Measurements from ENCODE around the gene ZNF32. TPM values are rescaled to one million over a fixed set of nuclear protein-coding genes. Genes with fewer than 3 reads are reported as not detected.

Gene ZNF32, protein sequence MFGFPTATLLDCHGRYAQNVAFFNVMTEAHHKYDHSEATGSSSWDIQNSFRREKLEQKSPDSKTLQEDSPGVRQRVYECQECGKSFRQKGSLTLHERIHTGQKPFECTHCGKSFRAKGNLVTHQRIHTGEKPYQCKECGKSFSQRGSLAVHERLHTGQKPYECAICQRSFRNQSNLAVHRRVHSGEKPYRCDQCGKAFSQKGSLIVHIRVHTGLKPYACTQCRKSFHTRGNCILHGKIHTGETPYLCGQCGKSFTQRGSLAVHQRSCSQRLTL
- 10 to 100 TPM; 53.1 to 74.3 (median 54.4) TPM for total RNA-seq

DNA sequence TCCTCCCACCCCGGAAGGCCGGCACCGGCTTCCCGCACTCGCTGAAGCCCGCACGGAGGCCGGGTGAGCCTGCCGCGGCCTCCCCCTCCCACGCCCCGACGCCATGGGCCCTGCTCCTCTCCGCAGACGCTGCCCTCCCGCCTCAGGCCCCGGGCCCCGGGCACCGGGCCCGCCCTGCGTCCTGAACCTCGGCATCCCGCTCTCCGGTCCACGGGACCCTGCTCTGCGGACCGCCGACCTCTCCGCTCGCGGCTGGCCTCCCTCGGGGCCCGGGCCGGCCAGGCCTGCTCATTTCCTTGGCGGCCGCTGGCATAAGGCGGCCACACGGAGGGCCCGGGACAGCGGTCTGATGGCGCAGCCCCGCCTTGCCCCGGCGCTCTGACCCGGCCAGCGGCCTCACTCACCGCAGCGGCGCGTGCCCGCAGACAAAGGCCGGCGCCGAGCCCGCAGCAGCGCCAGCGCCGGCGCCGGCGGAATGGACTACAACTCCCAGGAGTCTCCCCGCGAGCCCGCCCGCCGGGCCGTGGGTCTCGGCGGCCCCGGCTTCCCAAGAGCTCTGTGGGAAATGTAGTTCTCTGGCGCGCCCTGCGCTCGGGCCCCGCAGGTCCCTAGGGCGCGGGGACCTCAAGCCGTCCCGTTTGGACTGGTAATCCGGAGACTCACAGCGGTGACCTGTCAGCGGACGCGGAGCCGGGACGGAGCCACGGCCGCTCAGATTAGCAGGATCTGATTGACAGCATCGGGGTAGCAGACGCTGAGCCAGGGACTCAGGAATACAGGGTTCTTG lies at the start of gene ZNF32:
Gene ZNF32, minus strand, starts transcription at position 484 of the 787 bp plus-strand sequence. CDS start 2,748 bp downstream, outside the sequence.
- peaks cover 33 to 35% of the 10 kb centered on the region in 2 donors for H3K9me3 ChIP-seq
- intact Hi-C loops (cut with DNase I; ENCODE audit: low total_unique reads), result no loop called here
- H3K27me3 ChIP-seq, result no peaks in the 10 kb centered on the region
- DNase-seq (ENCODE audit: low spot score in 2 of 2), result peak; percentile 66 to 71
- H3K4me1 ChIP-seq, result no peaks in the 10 kb centered on the region
- no peak for TF ChIP-seq POLR2A (IDR thresholded peaks at IDR 0.05)
- peak in 1 of 3 donors; percentile 24 for TF ChIP-seq POLR2AphosphoS5 (IDR thresholded peaks at IDR 0.05)
- peak within 1 kb of the TSS; percentile 87 to 92 for H3K27ac ChIP-seq
- peak within 1 kb of the TSS; percentile 76 to 95 (median 84) for H3K4me3 ChIP-seq
- peaks cover 23% of the 10 kb centered on the region for H3K36me3 ChIP-seq

DNA sequence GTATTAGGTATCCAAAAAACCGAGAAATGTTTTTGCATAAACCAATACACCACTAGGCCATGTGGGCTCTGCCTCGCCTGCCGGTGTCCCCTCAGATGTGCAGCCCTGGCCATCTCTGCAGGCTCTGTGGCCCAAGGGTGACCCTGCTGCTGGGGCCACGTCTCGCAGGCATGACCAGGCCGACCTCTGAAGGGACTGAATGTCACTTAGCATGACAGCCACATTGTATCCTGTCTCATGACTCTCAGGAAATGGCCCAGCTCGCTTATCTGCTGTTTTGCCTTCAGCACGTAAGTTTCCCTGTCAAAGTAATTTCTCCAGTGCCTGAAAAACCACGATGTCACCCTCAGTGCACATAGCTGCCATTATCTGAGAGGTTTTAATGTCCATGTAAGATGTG lies 49.5 kb upstream of the ZNF32 start:
- TF ChIP-seq, protein P1, sequence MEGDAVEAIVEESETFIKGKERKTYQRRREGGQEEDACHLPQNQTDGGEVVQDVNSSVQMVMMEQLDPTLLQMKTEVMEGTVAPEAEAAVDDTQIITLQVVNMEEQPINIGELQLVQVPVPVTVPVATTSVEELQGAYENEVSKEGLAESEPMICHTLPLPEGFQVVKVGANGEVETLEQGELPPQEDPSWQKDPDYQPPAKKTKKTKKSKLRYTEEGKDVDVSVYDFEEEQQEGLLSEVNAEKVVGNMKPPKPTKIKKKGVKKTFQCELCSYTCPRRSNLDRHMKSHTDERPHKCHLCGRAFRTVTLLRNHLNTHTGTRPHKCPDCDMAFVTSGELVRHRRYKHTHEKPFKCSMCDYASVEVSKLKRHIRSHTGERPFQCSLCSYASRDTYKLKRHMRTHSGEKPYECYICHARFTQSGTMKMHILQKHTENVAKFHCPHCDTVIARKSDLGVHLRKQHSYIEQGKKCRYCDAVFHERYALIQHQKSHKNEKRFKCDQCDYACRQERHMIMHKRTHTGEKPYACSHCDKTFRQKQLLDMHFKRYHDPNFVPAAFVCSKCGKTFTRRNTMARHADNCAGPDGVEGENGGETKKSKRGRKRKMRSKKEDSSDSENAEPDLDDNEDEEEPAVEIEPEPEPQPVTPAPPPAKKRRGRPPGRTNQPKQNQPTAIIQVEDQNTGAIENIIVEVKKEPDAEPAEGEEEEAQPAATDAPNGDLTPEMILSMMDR (IDR thresholded peaks at IDR 0.05), result no peak
- TF ChIP-seq POLR2AphosphoS5 (IDR thresholded peaks at IDR 0.05) (no peak), POLR2A (IDR thresholded peaks at IDR 0.05) (no peak)
- intact Hi-C loops (cut with DNase I; ENCODE audit: low total_unique reads), result no loop called here
- DNase-seq (ENCODE audit: low spot score in 2 of 2), result no peak
- Histone ChIP-seq H3K9me3 (no peaks in the 10 kb centered on the region), H3K4me1 (no peaks in the 10 kb centered on the region), H3K4me3 (no peak overlapping the region), H3K27ac (no peak overlapping the region), H3K27me3 (no peaks in the 10 kb centered on the region), H3K36me3 (no peaks in the 10 kb centered on the region)

DNA sequence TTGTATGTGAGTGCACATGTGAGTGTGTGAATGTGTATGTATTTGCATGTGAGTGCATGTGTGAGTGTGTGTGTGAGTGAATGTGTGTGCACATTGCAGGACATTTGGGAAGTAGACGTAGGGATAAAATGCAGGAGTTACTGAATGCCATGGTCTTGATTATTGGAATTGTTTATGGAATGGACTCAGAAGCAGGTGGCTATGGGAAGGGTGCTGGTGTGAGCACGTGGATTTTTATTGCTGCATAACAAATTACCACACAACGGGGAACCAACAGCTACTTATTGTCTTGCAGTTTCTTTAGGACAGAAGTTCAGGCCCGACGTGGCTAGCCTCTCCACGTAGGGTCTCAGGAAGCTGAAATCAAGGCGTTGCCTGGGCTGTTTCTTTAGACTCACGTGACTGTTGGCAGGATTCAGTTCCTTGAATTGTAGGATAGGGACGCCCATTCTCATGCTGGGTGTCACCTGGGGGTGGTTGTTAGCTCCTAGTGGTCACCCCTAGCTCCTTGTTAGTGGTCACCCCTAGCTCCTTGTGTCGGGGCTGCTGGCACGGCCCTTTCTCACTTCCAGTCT lies 48.3 kb upstream of the ZNF32 start:
- no peaks in the 10 kb centered on the region for H3K36me3 ChIP-seq
- no peaks in the 10 kb centered on the region for H3K27me3 ChIP-seq
- no peaks in the 10 kb centered on the region for H3K9me3 ChIP-seq
- intact Hi-C loops (cut with DNase I; ENCODE audit: low total_unique reads), result no loop called here
- H3K27ac ChIP-seq, result no peak overlapping the region
- DNase-seq (ENCODE audit: low spot score in 2 of 2), result no peak
- no peak overlapping the region for H3K4me3 ChIP-seq
- TF ChIP-seq POLR2A (IDR thresholded peaks at IDR 0.05), result no peak
- no peak for TF ChIP-seq POLR2AphosphoS5 (IDR thresholded peaks at IDR 0.05)
- TF ChIP-seq, protein P1 (IDR thresholded peaks at IDR 0.05), result no peak
- H3K4me1 ChIP-seq, result no peaks in the 10 kb centered on the region

DNA sequence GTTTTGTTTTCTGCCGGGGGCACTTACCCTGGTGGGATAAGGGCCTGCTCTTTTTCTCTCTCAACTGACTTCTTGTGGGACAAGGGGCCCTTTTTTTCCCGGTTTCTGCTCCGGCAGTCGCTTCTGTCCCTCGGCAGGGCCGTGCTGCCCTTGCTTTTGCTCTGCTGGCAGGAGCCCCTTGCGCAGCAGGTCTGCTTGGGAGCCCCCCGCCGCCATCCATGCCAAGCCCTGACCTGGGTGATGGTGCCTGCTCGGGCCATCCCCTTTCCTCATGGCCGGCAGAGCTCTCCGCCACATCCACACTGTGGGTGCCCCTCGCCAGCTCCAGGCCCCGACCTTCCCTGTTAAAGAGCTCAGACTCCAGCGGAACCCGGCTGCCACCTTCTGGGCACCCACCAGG lies 47.0 kb upstream of the ZNF32 start:
- H3K36me3 ChIP-seq, result no peaks in the 10 kb centered on the region
- TF ChIP-seq POLR2A (IDR thresholded peaks at IDR 0.05) (no peak), POLR2AphosphoS5 (IDR thresholded peaks at IDR 0.05) (no peak)
- TF ChIP-seq, protein P1 (IDR thresholded peaks at IDR 0.05), result no peak
- H3K27ac ChIP-seq, result no peak overlapping the region
- intact Hi-C loops (cut with DNase I; ENCODE audit: low total_unique reads), result no loop called here
- no peak for DNase-seq (ENCODE audit: low spot score in 2 of 2)
- H3K9me3 ChIP-seq, result no peaks in the 10 kb centered on the region
- H3K4me3 ChIP-seq, result no peak overlapping the region
- H3K27me3 ChIP-seq, result no peaks in the 10 kb centered on the region
- no peaks in the 10 kb centered on the region for H3K4me1 ChIP-seq

DNA sequence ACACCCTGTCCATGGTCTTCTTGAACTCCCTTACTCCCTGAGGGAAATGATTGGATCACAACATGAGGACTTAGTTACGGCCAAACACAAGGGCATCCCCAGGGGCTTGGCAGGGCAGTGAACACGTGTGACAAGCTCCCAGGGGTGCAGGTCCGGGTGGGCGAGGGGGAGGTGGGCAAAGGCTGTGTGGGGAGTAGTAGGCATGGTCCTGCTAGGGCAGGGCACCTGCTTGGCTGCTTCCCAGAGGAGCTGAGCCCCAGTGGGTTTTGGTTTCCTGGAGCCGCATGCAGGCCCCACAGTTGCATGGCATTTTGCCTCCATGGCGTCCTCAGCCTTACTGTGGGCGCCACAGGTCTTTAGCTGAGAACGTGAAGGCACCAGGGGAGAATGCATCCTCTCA lies 46.6 kb upstream of the ZNF32 start:
- Histone ChIP-seq H3K9me3 (no peaks in the 10 kb centered on the region), H3K36me3 (no peaks in the 10 kb centered on the region), H3K27me3 (no peaks in the 10 kb centered on the region), H3K27ac (no peak overlapping the region), H3K4me3 (no peak overlapping the region), H3K4me1 (no peaks in the 10 kb centered on the region)
- TF ChIP-seq POLR2A (IDR thresholded peaks at IDR 0.05) (no peak), POLR2AphosphoS5 (IDR thresholded peaks at IDR 0.05) (no peak)
- TF ChIP-seq, protein P1 (IDR thresholded peaks at IDR 0.05), result no peak
- intact Hi-C loops (cut with DNase I; ENCODE audit: low total_unique reads), result no loop called here
- no peak for DNase-seq (ENCODE audit: low spot score in 2 of 2)

Data from breast epithelium (tissue), 4 donors.